Activated CD8-positive, alpha-beta T cell treated with anti-CD3 and anti-CD28 coated beads, Interleukin-2, amount 10 ng/mL, durations not matched to agents 7 days and 5 days (primary cell): ENCODE results near the gene RGS6. TPM values are rescaled to one million over a fixed set of nuclear protein-coding genes. Genes with fewer than 3 reads are reported as not detected.

ENCODE experiments used
- ATAC-seq: fragments of 150-1000 bp; cut with Tn5 transposase; one replicate; pipeline ENCODE4 v1.10.0; 2021; ENCODE audit warnings: moderate library complexity
- CTCF ChIA-PET: fragments of 350-600 bp; sonication (Branson Sonifier 250); formaldehyde crosslinking; loops from one replicate; lab custom pipeline; 2021; ENCODE audit warnings: antibody characterized with exemption; lab: Charles Lee
- POLR2A ChIA-PET: fragments of 350-600 bp; sonication (Branson Sonifier 250); formaldehyde crosslinking; loops from one replicate; lab custom pipeline; 2021; ENCODE audit warnings: antibody characterized with exemption; lab: Charles Lee
- DNase-seq: peaks from one replicate; pipeline ENCODE4 v3.0.0-alpha.2; 2020
- H3K27ac Mint-ChIP-seq: one replicate; pipeline ENCODE4 v1.8.0; 2021; ENCODE audit warnings: mild to moderate bottlenecking, mixed read lengths
- H3K27me3 Mint-ChIP-seq: one replicate; pipeline ENCODE4 v1.8.0; 2021; ENCODE audit warnings: low read depth, mixed read lengths
- H3K36me3 Mint-ChIP-seq: one replicate; pipeline ENCODE4 v1.8.0; 2021; ENCODE audit warnings: low read depth, mixed read lengths
- H3K4me1 Mint-ChIP-seq: one replicate; pipeline ENCODE4 v1.8.0; 2021; ENCODE audit warnings: low read depth, mixed read lengths
- H3K4me3 Mint-ChIP-seq: one replicate; pipeline ENCODE4 v1.8.0; 2021; ENCODE audit warnings: mild to moderate bottlenecking, mixed read lengths
- H3K9me3 Mint-ChIP-seq: one replicate; pipeline ENCODE4 v1.8.0; 2022; ENCODE audit warnings: mixed read lengths; ENCODE audit not compliant: insufficient read depth
- microRNA-seq: library from miRNA; unstranded; fragments of <30 nt; microRNA quantifications from one replicate; pipeline ENCODE4 v1.2.0, GENCODE V29; 2022
- total RNA-seq, 2 experiments: library from RNA; stranded (reverse); gene quantifications; one replicate each; pipeline ENCODE4 v1.2.3, GENCODE V29; 2021

RGS6 gene
- total RNA-seq, 2 experiments from 2014 or later, result 0.16 to 0.47 TPM

DNA sequence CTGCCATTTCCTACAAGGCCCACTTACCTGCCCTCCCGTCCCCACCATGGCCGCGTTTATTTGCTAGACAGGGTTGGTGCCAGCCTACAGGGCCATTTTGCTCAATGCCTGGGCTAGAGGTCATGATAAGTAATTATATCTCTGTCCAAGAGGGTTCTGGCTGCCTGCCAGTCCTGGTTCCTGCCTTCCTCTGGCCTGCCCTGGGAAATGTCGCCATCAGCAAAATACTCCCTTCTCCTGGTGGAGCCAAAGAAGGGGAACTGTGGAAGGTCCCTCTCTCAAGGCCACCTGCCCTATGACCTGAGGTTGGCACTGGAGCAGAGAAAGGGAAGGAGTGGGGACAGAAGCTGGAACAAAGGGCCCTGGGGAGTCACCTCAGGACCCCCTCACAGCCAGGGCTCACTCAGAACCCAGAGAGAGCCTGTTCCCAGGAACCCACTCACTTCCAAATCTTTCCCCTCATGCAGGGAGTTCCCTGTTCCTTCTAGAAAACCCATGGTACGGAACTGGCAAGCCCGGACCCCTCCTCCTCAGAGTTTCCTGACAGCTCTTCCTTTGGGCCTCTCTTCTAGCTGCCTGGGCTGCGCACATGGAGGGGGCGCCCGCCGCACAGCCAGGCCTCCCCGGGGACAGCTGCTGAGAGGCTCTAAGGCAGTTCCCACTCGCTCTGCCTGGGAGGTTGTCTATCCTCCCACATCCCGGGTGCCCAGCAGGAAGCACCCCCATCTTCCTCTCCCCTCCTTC is 681.2 kb downstream of the RGS6 start:
- H3K27ac Mint-ChIP-seq, result no peak overlapping the region

DNA sequence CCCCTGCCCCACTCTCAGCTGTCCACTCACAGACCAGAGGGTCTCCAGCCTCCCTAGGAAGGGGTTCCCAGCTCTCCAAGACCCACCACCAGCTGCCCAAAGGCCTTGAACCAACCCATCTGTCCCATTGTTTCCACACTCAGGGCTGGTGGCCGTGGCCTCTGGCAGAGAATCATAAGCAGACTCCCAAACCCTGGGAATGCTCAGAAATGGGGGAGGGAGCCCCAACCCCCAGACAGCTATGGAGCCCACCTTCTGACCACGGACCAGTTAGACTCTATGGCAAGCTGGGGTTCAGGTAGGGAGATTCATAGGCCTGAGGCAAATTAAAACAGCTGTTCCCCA is 681.7 kb downstream of the RGS6 start:
- Mint-ChIP-seq H3K9me3 (no peaks in the 10 kb centered on the region), H3K36me3 (no peaks in the 10 kb centered on the region), H3K4me3 (no peak overlapping the region), H3K4me1 (peaks cover 7% of the 10 kb centered on the region), H3K27me3 (peaks cover 28% of the 10 kb centered on the region), H3K27ac (no peak overlapping the region)
- DNase-seq, result peak; percentile 5
- ChIA-PET CTCF (no interaction called here), POLR2A (interaction anchor here (1.1 kb wide), 1 partner anchor 9 kb away, joined by 3 read pairs; no protein-coding TSS in a partner anchor)
- ATAC-seq, result no peak

More for the DNA sequence above, 681.2 kb downstream of the RGS6 start:
- peaks cover 32% of the 10 kb centered on the region for H3K27me3 Mint-ChIP-seq
- ChIA-PET POLR2A (interaction anchor here (1.1 kb wide), 1 partner anchor 8 kb away, joined by 3 read pairs; no protein-coding TSS in a partner anchor), CTCF (no interaction called here)
- no peak for ATAC-seq
- H3K9me3 Mint-ChIP-seq, result no peaks in the 10 kb centered on the region
- H3K4me1 Mint-ChIP-seq, result peaks cover 8% of the 10 kb centered on the region
- H3K36me3 Mint-ChIP-seq, result no peaks in the 10 kb centered on the region
- peak; percentile 9 for DNase-seq
- H3K4me3 Mint-ChIP-seq, result no peak overlapping the region

DNA sequence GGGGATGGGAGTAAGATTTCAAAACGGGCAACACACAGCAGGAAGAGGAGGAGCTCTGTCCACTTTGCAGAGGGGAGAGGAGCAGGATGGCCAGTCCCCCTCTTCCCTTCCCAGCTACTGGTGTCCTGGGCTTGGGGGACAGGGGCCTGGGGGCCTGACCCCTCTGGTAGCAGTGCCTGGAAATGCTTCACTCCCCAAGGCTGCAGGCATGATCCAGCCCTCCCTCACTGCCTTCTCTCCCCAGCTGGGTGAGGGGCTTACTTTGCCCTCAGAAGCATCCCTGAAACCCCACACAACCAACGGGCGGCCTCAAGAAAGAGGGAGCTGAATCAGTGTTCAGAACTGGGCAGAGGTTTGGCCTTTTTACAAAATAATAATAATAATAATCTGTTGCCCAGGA is 682.1 kb downstream of the RGS6 start:
- Mint-ChIP-seq H3K4me1 (peaks cover 7% of the 10 kb centered on the region), H3K9me3 (no peaks in the 10 kb centered on the region), H3K36me3 (no peaks in the 10 kb centered on the region), H3K4me3 (no peak overlapping the region), H3K27ac (no peak overlapping the region), H3K27me3 (peaks cover 24% of the 10 kb centered on the region)
- DNase-seq (peak; percentile 15), ATAC-seq (no peak)
- POLR2A ChIA-PET, result no interaction called here
- CTCF ChIA-PET, result no interaction called here

DNA sequence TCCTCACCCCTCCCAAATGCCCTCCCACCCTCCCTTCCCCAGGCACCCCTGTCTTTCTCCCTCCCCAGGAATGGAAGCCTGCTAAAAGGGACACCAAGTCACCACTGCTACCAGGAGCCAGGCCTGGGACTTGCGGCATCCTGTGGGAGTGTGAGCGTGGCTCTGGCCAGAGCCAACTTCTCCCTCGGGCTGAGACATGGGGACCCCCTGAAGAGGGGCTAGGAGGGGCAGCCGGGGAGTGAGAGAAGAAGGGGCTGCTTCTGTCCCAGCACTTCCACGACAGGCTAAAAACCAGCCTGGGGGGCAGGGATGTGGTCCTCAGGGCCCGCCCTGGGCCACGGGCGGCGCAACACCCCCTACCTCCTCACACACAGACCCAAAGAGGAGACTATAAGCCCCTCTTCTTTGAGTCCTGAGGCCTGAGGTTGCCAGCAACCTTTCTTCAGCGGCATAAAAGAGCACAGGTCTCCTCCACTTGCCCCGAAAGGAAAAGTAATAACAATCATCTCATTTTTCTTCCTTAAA is 682.7 kb downstream of the RGS6 start:
- H3K4me3 Mint-ChIP-seq, result no peak overlapping the region
- peaks cover 23% of the 10 kb centered on the region for H3K27me3 Mint-ChIP-seq
- ChIA-PET CTCF (no interaction called here), POLR2A (no interaction called here)
- no peaks in the 10 kb centered on the region for H3K36me3 Mint-ChIP-seq
- H3K9me3 Mint-ChIP-seq, result no peaks in the 10 kb centered on the region
- no peak overlapping the region for H3K27ac Mint-ChIP-seq
- ATAC-seq (no peak), DNase-seq (peak; percentile 8)
- H3K4me1 Mint-ChIP-seq, result peaks cover 7% of the 10 kb centered on the region

DNA sequence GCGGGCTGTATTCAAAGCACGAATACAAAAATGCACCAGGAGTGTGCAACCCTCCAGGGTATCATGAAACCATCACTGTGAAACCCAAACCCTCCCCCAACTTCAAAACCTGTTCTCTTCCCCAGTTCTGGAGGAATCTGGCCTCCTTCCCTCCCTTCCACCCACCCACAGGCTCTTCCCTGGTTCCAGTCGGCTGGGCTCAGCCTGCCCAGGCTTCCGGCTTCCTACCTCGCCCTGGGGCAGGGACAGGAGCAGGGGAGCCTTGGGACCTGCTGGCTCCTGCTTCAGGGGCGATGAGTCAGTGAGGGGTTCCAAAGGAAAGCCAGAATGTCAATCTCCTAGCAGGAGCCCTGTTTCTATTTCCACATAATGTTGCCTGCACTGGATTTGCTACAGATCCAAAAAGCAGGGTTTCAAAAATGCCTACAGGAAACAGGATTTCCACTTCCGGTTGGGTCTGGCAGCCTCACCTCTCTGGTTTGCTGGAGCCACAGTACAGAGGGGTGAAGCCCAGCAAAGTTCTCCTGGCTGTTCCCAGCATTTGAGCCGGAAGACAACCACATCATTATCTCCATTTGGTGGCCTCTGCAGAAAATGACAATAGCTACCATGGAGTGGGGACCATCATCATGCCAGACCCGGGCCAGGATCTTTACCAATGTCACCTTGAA is 683.4 kb downstream of the RGS6 start:
- ChIA-PET CTCF (no interaction called here), POLR2A (no interaction called here)
- DNase-seq (peak; percentile 15), ATAC-seq (no peak)
- Mint-ChIP-seq H3K27ac (no peak overlapping the region), H3K36me3 (no peaks in the 10 kb centered on the region), H3K4me1 (peaks cover 7% of the 10 kb centered on the region), H3K27me3 (peaks cover 25% of the 10 kb centered on the region), H3K4me3 (no peak overlapping the region), H3K9me3 (no peaks in the 10 kb centered on the region)

Small RNAs within 50 kb of the gene (microRNA-seq; reads per million reads assigned to microRNA genes)
- gene MIR7843, result not detected
